Esophagus muscularis mucosa (tissue), 3 donors: ENCODE results near the gene PIWIL4.

Experiments used
- EP300 ChIP-seq: sonication (generic); formaldehyde crosslinking; IDR thresholded peaks from one replicate; pipeline ENCODE4 v1.6.1; 2017; ENCODE audit warnings: antibody characterized with exemption
- POLR2AphosphoS5 ChIP-seq, 2 donors: sonication (generic); formaldehyde crosslinking; IDR thresholded peaks; one replicate each; pipeline ENCODE4 v1.6.1; 2017; ENCODE audit warnings: antibody characterized with exemption in 2 of 2

- no peak for TF ChIP-seq POLR2AphosphoS5 (IDR thresholded peaks at IDR 0.05)
- no peak for TF ChIP-seq EP300
Observed at GRCh38 chr11:94653561-94653960, 86.4 kb downstream of the PIWIL4 start.
